Trophoblast cell (in vitro differentiated cells and primary cell): Measurements from ENCODE around the gene TLR4.

Experiments
- DNase-seq, 2 donors: peaks; one replicate each; pipeline ENCODE4 v3.0.0-alpha.2; 2016
- H2AFZ ChIP-seq: 2 replicates; pipeline ENCODE4 v1.6.1; 2013; ENCODE audit warnings: low read length, moderate library complexity, mild to moderate bottlenecking; ENCODE audit not compliant: insufficient read depth, poor library complexity
- H2AK5ac ChIP-seq: 2 replicates; pipeline ENCODE4 v1.6.1; 2013; ENCODE audit warnings: mild to moderate bottlenecking, low read length
- H2BK120ac ChIP-seq: 2 replicates; pipeline ENCODE4 v1.6.1; 2013; ENCODE audit warnings: low read length, mild to moderate bottlenecking, moderate library complexity; ENCODE audit not compliant: insufficient read depth, poor library complexity
- H2BK12ac ChIP-seq: 2 replicates; pipeline ENCODE4 v1.6.1; 2013; ENCODE audit warnings: mild to moderate bottlenecking, low read length, moderate library complexity
- H2BK5ac ChIP-seq: 2 replicates; pipeline ENCODE4 v1.6.1; 2013; ENCODE audit warnings: low read length, low read depth, moderate library complexity, mild to moderate bottlenecking; ENCODE audit not compliant: poor library complexity
- H3K14ac ChIP-seq: 2 replicates; pipeline ENCODE4 v1.6.1; 2013; ENCODE audit warnings: mild to moderate bottlenecking, low read length
- H3K18ac ChIP-seq: 2 replicates; pipeline ENCODE4 v1.6.1; 2013; ENCODE audit warnings: mild to moderate bottlenecking, low read length
- H3K23ac ChIP-seq: 2 replicates; pipeline ENCODE4 v1.6.1; 2013; ENCODE audit warnings: low read length
- H3K27ac ChIP-seq: 2 replicates; pipeline ENCODE4 v1.5.1; 2013; ENCODE audit warnings: low read depth, mild to moderate bottlenecking, inconsistent platforms, low read length, moderate library complexity
- H3K27me3 ChIP-seq: 2 replicates; pipeline ENCODE4 v1.6.1; 2013; ENCODE audit warnings: inconsistent platforms, mild to moderate bottlenecking, low read length, moderate library complexity; ENCODE audit not compliant: insufficient read depth
- H3K36me3 ChIP-seq, 2 experiments: 1 replicate in 1 of 2; 2 replicates in 1 of 2; pipeline ENCODE4 v1.6.1; 2013; ENCODE audit warnings: low read length in 2 of 2, mild to moderate bottlenecking in 2 of 2, moderate library complexity in 1 of 2; ENCODE audit not compliant: insufficient read depth in 2 of 2, control insufficient read depth in 1 of 2
- H3K4ac ChIP-seq: 2 replicates; pipeline ENCODE4 v1.6.1; 2013; ENCODE audit warnings: low read depth, mild to moderate bottlenecking, low read length, moderate library complexity
- H3K4me1 ChIP-seq, 2 experiments: 1 replicate in 1 of 2; 2 replicates in 1 of 2; pipeline ENCODE4 v1.6.1; 2013; ENCODE audit warnings: low read length in 2 of 2, mild to moderate bottlenecking in 2 of 2, moderate library complexity in 1 of 2; ENCODE audit not compliant: insufficient read depth in 2 of 2, control insufficient read depth in 1 of 2
- H3K4me2 ChIP-seq: 2 replicates; pipeline ENCODE4 v1.6.1; 2013; ENCODE audit warnings: inconsistent platforms, mild to moderate bottlenecking, low read length, moderate library complexity
- H3K4me3 ChIP-seq: 2 replicates; pipeline ENCODE4 v1.5.1; 2013; ENCODE audit warnings: mild to moderate bottlenecking, low read depth, low read length, inconsistent platforms
- H3K79me1 ChIP-seq: one replicate; pipeline ENCODE4 v1.6.1; 2013; ENCODE audit warnings: low read length
- H3K79me2 ChIP-seq: 2 replicates; pipeline ENCODE4 v1.6.1; 2013; ENCODE audit warnings: low read length, mild to moderate bottlenecking; ENCODE audit not compliant: control insufficient read depth, insufficient read depth, poor library complexity
- H3K9ac ChIP-seq: 2 replicates; pipeline ENCODE4 v1.6.1; 2013; ENCODE audit warnings: mild to moderate bottlenecking, low read length
- H3K9me3 ChIP-seq: 2 replicates; pipeline ENCODE4 v1.6.1; 2013; ENCODE audit warnings: low read depth, mild to moderate bottlenecking, control low read depth, inconsistent platforms, low read length; ENCODE audit not compliant: insufficient read depth
- H4K12ac ChIP-seq: 2 replicates; pipeline ENCODE4 v1.6.1; 2013; ENCODE audit warnings: low read depth, mild to moderate bottlenecking, low read length, moderate library complexity
- H4K8ac ChIP-seq: 2 replicates; pipeline ENCODE4 v1.6.1; 2013; ENCODE audit warnings: low read depth, mild to moderate bottlenecking, low read length, moderate library complexity
- H4K91ac ChIP-seq: one replicate; pipeline ENCODE4 v1.6.1; 2013; ENCODE audit warnings: low read depth, mild to moderate bottlenecking, low read length, moderate library complexity
- WGBS: extraction: QIAGEN DNeasy Blood & Tissue Kit; methylation state at CpG from one replicate; pipeline ENCODE4 v1.1.7; 2013; ENCODE audit warnings: missing lambda C conversion rate; ENCODE audit not compliant: insufficient read length, insufficient coverage; ENCODE audit errors: extremely low coverage; 5-methylcytosine and 5-hydroxymethylcytosine counted together

TLR4 gene

DNA sequence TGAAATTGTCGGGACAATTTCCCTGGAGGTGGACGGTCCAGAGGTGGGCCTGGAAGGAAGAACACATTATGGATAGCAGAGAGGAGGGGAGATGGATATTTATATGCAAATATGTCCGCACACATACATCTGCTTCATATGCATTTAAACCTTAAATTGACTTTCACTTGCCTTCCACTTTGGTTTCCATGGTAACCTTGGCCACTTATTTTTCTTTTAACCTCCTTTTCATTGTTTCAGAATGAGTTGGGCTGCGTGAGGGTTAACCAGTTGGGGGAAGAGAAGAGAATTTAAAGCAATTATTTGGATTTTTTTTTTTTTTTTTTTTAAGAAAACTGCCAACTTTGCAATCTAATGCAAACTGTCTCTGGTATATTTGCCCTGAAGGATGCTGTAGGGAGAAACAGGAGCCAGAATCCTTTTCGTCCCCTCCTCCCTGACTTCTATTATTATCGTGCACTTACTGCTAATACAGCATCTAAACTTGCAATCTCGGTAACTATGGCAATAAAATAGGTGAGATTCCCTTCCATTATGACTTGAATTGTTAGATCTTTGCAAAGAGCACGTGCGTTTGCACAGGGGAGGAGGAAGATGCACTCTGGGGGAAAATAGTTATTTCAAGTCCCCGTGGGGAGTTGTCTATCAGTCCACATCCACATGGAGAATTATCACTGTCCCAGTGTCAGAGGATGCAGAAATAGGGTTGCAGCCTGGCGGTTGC lies 35.6 kb downstream of the TLR4 start:
- H2AFZ ChIP-seq: no peak overlapping the region
- H3K4me2 ChIP-seq: no peak overlapping the region
- WGBS: no CpG with 5 or more reads among the region's 11 CpGs
- no peak overlapping the region for H2AK5ac ChIP-seq
- no peaks in the 10 kb centered on the region for H3K36me3 ChIP-seq
- no peak overlapping the region for H4K12ac ChIP-seq
- no peaks in the 10 kb centered on the region for H3K4me1 ChIP-seq
- no peaks in the 10 kb centered on the region for H3K27me3 ChIP-seq
- no peak overlapping the region for H2BK120ac ChIP-seq
- no peak overlapping the region for H3K4ac ChIP-seq
- H3K79me1 ChIP-seq: no peaks in the 10 kb centered on the region
- no peak for DNase-seq
- no peaks in the 10 kb centered on the region for H3K79me2 ChIP-seq
- H3K9ac ChIP-seq: no peak overlapping the region
- H2BK5ac ChIP-seq: no peak overlapping the region
- no peak overlapping the region for H4K91ac ChIP-seq
- no peak overlapping the region for H3K4me3 ChIP-seq
- no peak overlapping the region for H3K14ac ChIP-seq
- H4K8ac ChIP-seq: no peak overlapping the region
- no peak overlapping the region for H3K18ac ChIP-seq
- H3K23ac ChIP-seq: no peak overlapping the region
- no peaks in the 10 kb centered on the region for H3K9me3 ChIP-seq
- no peak overlapping the region for H3K27ac ChIP-seq
- H2BK12ac ChIP-seq: no peak overlapping the region

DNA sequence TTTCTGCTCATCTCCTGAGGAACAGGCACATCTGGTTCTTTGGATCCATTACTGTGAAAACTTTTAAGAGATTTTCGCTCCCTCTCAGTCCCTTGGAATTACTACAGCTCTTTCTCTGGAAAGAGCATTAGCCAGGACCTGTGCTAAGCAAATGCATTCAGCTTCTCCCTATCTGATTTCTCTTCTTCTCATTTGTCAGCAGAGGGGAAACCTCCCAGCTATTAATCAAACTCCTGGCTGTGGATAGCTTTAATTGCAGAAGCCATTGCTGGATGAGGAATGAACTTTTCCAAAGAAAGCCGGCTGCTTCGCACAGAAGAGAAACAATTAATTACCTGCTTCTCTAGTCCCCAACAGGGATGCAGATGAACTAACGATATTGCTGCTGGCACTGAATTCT lies 37.9 kb downstream of the TLR4 start:
- Histone ChIP-seq H3K36me3 (no peaks in the 10 kb centered on the region), H3K18ac (no peak overlapping the region), H3K4me1 (no peaks in the 10 kb centered on the region), H2BK12ac (no peak overlapping the region), H3K27ac (no peak overlapping the region), H2AFZ (no peak overlapping the region), H3K9me3 (no peaks in the 10 kb centered on the region), H3K9ac (no peak overlapping the region), H2BK120ac (no peak overlapping the region), H3K23ac (no peak overlapping the region), H3K79me1 (no peaks in the 10 kb centered on the region), H4K91ac (no peak overlapping the region), H3K4me2 (no peak overlapping the region), H3K27me3 (no peaks in the 10 kb centered on the region), H3K4ac (no peak overlapping the region), H4K12ac (no peak overlapping the region), H3K79me2 (no peaks in the 10 kb centered on the region), H2AK5ac (no peak overlapping the region), H3K4me3 (no peak overlapping the region), H3K14ac (no peak overlapping the region), H4K8ac (no peak overlapping the region), H2BK5ac (no peak overlapping the region)
- no CpG with 5 or more reads among the region's 4 CpGs for WGBS
- no peak for DNase-seq

DNA sequence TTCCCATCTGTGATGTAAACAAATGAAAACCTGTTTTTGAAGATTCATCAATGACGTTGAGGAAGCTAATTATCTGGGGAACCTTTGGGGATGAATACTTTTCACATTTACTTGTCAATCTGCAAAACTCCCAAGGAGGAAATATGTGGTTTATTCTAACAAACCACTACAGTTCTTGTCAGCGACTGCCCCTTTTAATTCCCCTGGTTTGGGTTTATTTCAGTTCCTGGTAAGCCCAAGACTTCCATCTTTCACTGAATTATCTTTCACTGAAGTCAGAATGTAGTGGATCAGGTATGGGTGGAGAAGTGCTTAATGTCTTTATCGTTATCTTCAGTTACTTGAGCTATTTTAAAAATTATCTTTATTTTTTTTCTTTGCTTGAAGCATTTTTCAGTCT lies 40.2 kb downstream of the TLR4 start:
- no peak overlapping the region for H2BK120ac ChIP-seq
- no peak overlapping the region for H2BK5ac ChIP-seq
- no peak overlapping the region for H3K18ac ChIP-seq
- WGBS: no CpG with 5 or more reads among the region's 3 CpGs
- H4K12ac ChIP-seq: no peak overlapping the region
- no peak overlapping the region for H4K91ac ChIP-seq
- H3K36me3 ChIP-seq: no peaks in the 10 kb centered on the region
- no peak overlapping the region for H3K4me2 ChIP-seq
- H3K27ac ChIP-seq: no peak overlapping the region
- H3K4ac ChIP-seq: no peak overlapping the region
- no peak overlapping the region for H2AFZ ChIP-seq
- no peak for DNase-seq
- no peak overlapping the region for H3K4me3 ChIP-seq
- H3K9ac ChIP-seq: no peak overlapping the region
- H3K79me1 ChIP-seq: no peaks in the 10 kb centered on the region
- H4K8ac ChIP-seq: no peak overlapping the region
- H3K27me3 ChIP-seq: no peaks in the 10 kb centered on the region
- H2BK12ac ChIP-seq: no peak overlapping the region
- no peak overlapping the region for H3K14ac ChIP-seq
- H3K4me1 ChIP-seq: no peaks in the 10 kb centered on the region
- no peak overlapping the region for H3K23ac ChIP-seq
- H3K9me3 ChIP-seq: no peaks in the 10 kb centered on the region
- H2AK5ac ChIP-seq: no peak overlapping the region
- no peaks in the 10 kb centered on the region for H3K79me2 ChIP-seq

DNA sequence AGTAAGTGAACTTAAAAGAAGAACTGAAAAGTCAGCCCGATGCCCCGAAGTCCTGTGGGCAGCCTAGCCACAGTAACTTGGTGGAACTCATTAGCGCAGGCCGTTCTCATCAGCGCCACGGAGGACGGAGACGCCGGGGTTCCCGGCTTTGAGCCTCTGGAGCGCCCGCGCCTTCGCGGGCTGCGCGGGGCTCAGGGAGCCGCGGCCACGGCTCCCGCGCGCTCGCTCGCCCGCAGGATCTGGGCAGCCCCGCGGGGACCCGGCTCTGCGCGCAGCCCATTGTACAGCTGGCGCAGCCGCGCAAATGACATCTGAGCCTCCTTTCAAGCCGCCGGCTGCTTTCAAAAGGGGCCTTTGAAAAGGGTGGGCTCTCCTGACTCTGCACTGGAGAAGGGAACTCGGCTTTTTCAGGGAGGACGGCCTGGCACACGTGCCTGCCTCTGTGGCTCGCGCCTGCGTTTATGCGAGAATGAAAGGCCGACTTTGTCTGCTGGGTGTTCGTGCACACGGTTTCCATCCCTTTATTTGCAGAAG lies 40.7 kb downstream of the TLR4 start:
- no peak overlapping the region for H2BK5ac ChIP-seq
- no peaks in the 10 kb centered on the region for H3K36me3 ChIP-seq
- no peak overlapping the region for H3K4me2 ChIP-seq
- no peak overlapping the region for H2BK12ac ChIP-seq
- no peak overlapping the region for H4K8ac ChIP-seq
- no peak overlapping the region for H4K12ac ChIP-seq
- no CpG with 5 or more reads among the region's 46 CpGs for WGBS
- no peak overlapping the region for H3K23ac ChIP-seq
- H2BK120ac ChIP-seq: no peak overlapping the region
- no peak overlapping the region for H3K4ac ChIP-seq
- H2AK5ac ChIP-seq: no peak overlapping the region
- no peak overlapping the region for H3K18ac ChIP-seq
- no peak overlapping the region for H3K4me3 ChIP-seq
- no peak overlapping the region for H4K91ac ChIP-seq
- H3K9me3 ChIP-seq: no peaks in the 10 kb centered on the region
- H2AFZ ChIP-seq: no peak overlapping the region
- H3K79me1 ChIP-seq: no peaks in the 10 kb centered on the region
- no peak overlapping the region for H3K27ac ChIP-seq
- H3K27me3 ChIP-seq: no peaks in the 10 kb centered on the region
- no peaks in the 10 kb centered on the region for H3K4me1 ChIP-seq
- no peaks in the 10 kb centered on the region for H3K79me2 ChIP-seq
- no peak overlapping the region for H3K9ac ChIP-seq
- no peak overlapping the region for H3K14ac ChIP-seq
- DNase-seq: no peak
